HepG2 (cell line): ENCODE results near the gene NTN3. TPM values are rescaled to one million over a fixed set of nuclear protein-coding genes. Genes with fewer than 3 reads are reported as not detected.

Source experiments
- ATAC-seq: fragments of 200-7000 bp; cut with Tn5 transposase; 3 replicates; pipeline ENCODE4 v1.9.1; 2020; ENCODE audit warnings: mild to moderate bottlenecking, moderate library complexity
- BruUV-seq: library from RNA; stranded (reverse); fragments of 400-500 nt; replicated peaks from 2 replicates; lab custom pipeline; 2021; lab: Mats Ljungman, UMichigan
- CTCF ChIA-PET: fragments of 300-600 bp; formaldehyde crosslinking; extraction: SDS; loops from one replicate; lab custom pipeline; 2021; ENCODE audit warnings: low total read pairs, inconsistent platforms, low intra/inter-chr PET ratio; lab: Yijun Ruan, JAX
- POLR2A ChIA-PET: fragments of 350-600 bp; sonication (Branson Sonifier 250); formaldehyde crosslinking; loops from one replicate; lab custom pipeline; 2020; ENCODE audit warnings: antibody characterized with exemption, inconsistent platforms; lab: Yijun Ruan, JAX
- DNase-seq: peaks from one replicate; pipeline ENCODE4 v3.0.0-alpha.2; 2015; ENCODE audit warnings: low spot score
- FAIRE-seq: peaks from 3 replicates; lab custom pipeline; 2011; peaks lifted over from hg19 to GRCh38; lab: Jason Lieb, UNC
- H2AFZ ChIP-seq: one replicate; pipeline ENCODE4 v1.6.1; 2011; ENCODE audit warnings: low read length, inconsistent platforms
- H3K27ac ChIP-seq: fragments of 300-600 bp; 3 replicates; pipeline ENCODE4 v1.8.0; 2011; ENCODE audit warnings: mixed run types, mild to moderate bottlenecking, mixed read lengths, low read length, inconsistent platforms; ENCODE audit not compliant: insufficient read depth; ENCODE audit errors: extremely low read length
- H3K27me3 ChIP-seq, 2 experiments: fragments of 200-600 bp in 1 of 2; 2 replicates in 1 of 2; 3 replicates in 1 of 2; pipeline versions ENCODE4 v1.6.0 to v1.8.0; 2011; ENCODE audit warnings: low read length in 2 of 2, mild to moderate bottlenecking in 2 of 2, moderate library complexity in 2 of 2, inconsistent platforms in 1 of 2; ENCODE audit not compliant: insufficient read depth in 2 of 2, control insufficient read depth in 1 of 2
- H3K36me3 ChIP-seq, 2 experiments: fragments of 200-600 bp in 1 of 2; replicated peaks in 1 of 2; 2 replicates in 1 of 2; 3 replicates in 1 of 2; pipeline versions ENCODE4 v1.5.1 to v1.8.0; 2011; ENCODE audit warnings: low read length in 2 of 2, inconsistent platforms in 1 of 2; ENCODE audit not compliant: insufficient read depth in 2 of 2, control insufficient read depth in 1 of 2
- H3K4me1 ChIP-seq: 2 replicates; pipeline ENCODE4 v1.5.1; 2012; ENCODE audit warnings: low read length, inconsistent platforms; ENCODE audit not compliant: insufficient read depth
- H3K4me2 ChIP-seq: 2 replicates; pipeline ENCODE4 v1.6.0; 2011; ENCODE audit warnings: low read depth, low read length, inconsistent platforms
- H3K4me3 ChIP-seq, 3 experiments: fragments of 200-600 bp in 1 of 3; sonication (generic), shearing (Covaris generic) in 1 of 3; replicated peaks in 1 of 3; 2 replicates each; pipeline ENCODE4 v1.5.1; 2011 to 2016; ENCODE audit warnings: low read length in 3 of 3, inconsistent platforms in 2 of 3, low read depth in 2 of 3, mild to moderate bottlenecking in 2 of 3, control low read depth in 1 of 3, mixed read lengths in 1 of 3; ENCODE audit not compliant: insufficient read depth in 1 of 3
- H3K79me2 ChIP-seq: one replicate; pipeline ENCODE4 v1.6.1; 2011; ENCODE audit warnings: low read length, inconsistent platforms; ENCODE audit not compliant: insufficient read depth
- H3K9ac ChIP-seq: 2 replicates; pipeline ENCODE4 v1.6.0; 2011; ENCODE audit warnings: mild to moderate bottlenecking, low read depth, low read length, inconsistent platforms; ENCODE audit not compliant: insufficient read depth
- H3K9me3 ChIP-seq: 2 replicates; pipeline ENCODE4 v1.5.1; 2012; ENCODE audit warnings: mild to moderate bottlenecking, low read length
- H4K20me1 ChIP-seq: 2 replicates; pipeline ENCODE4 v1.6.0; 2011; ENCODE audit warnings: inconsistent platforms, mild to moderate bottlenecking, low read length, moderate library complexity; ENCODE audit not compliant: insufficient read depth
- FOSL2 ChIP-seq: sonication (generic); formaldehyde crosslinking; IDR thresholded peaks from 2 replicates; pipeline ENCODE4 v1.4.0; 2020; ENCODE audit warnings: missing genetic modification reagents
- GATAD1 ChIP-seq: IDR thresholded peaks from 2 replicates; pipeline ENCODE4 v1.6.1; 2016; ENCODE audit warnings: missing genetic modification reagents, missing compliant biosample characterization
- HOXA7 ChIP-seq: sonication (generic); formaldehyde crosslinking; IDR thresholded peaks from 2 replicates; pipeline ENCODE4 v1.8.1; 2022; ENCODE audit warnings: mild to moderate bottlenecking, missing genetic modification reagents, moderate library complexity
- NONO ChIP-seq, 2 experiments: fragments of 450-650 bp in 1 of 2; sonication (generic) in 1 of 2; formaldehyde crosslinking in 1 of 2; IDR thresholded peaks in 1 of 2; conservative IDR thresholded peaks in 1 of 2; 2 replicates each; pipeline versions ENCODE4 v1.6.1 to v1.8.0; 2017 to 2022; ENCODE audit warnings: mild to moderate bottlenecking in 1 of 2, missing genetic modification reagents in 1 of 2, moderate library complexity in 1 of 2
- RBFOX2 ChIP-seq: fragments of 200-400 bp; formaldehyde crosslinking; IDR thresholded peaks from 2 replicates; pipeline ENCODE4 v1.6.1; 2017; ENCODE audit warnings: low read depth, mild to moderate bottlenecking, low read length
- TRAFD1 ChIP-seq: sonication (generic); formaldehyde crosslinking; IDR thresholded peaks from 2 replicates; pipeline ENCODE4 v1.5.1; 2020; ENCODE audit warnings: missing genetic modification reagents, mild to moderate bottlenecking, borderline replicate concordance
- ZFP37 ChIP-seq: sonication (generic); formaldehyde crosslinking; IDR thresholded peaks from 2 replicates; pipeline ENCODE4 v1.4.0; 2020; ENCODE audit warnings: missing genetic modification reagents, borderline replicate concordance
- ZMYM4 ChIP-seq: sonication (generic); formaldehyde crosslinking; IDR thresholded peaks from 2 replicates; pipeline ENCODE4 v1.8.1; 2023; ENCODE audit warnings: mild to moderate bottlenecking, missing genetic modification reagents
- ZNF17 ChIP-seq: sonication (generic); formaldehyde crosslinking; IDR thresholded peaks from 2 replicates; pipeline ENCODE4 v1.5.0; 2020; ENCODE audit warnings: mild to moderate bottlenecking, missing genetic modification reagents
- ZNF274 ChIP-seq: sonication (generic); formaldehyde crosslinking; IDR thresholded peaks from 2 replicates; pipeline ENCODE4 v1.5.1; 2020; ENCODE audit warnings: mild to moderate bottlenecking, missing genetic modification reagents
- ZNF451 ChIP-seq: sonication (generic); formaldehyde crosslinking; IDR thresholded peaks from 2 replicates; pipeline ENCODE4 v1.5.0; 2020; ENCODE audit warnings: mild to moderate bottlenecking, missing genetic modification reagents
- ZNF552 ChIP-seq: sonication (generic); formaldehyde crosslinking; IDR thresholded peaks from 2 replicates; pipeline ENCODE4 v1.9.0; 2022; ENCODE audit warnings: missing genetic modification reagents, mild to moderate bottlenecking, borderline replicate concordance
- ZNF772 ChIP-seq: sonication (generic); formaldehyde crosslinking; IDR thresholded peaks from 2 replicates; pipeline ENCODE4 v1.5.0; 2020; ENCODE audit warnings: mild to moderate bottlenecking, missing genetic modification reagents
- WGBS: methylation state at CpG from one replicate; pipeline ENCODE4 v1.1.6; 2017; ENCODE audit warnings: low lambda C conversion rate; 5-methylcytosine and 5-hydroxymethylcytosine counted together
- in situ Hi-C: cut with HindIII; loops from 2 replicates; pipeline ENCODE4 v1.10.0; 2017; ENCODE audit warnings: low pct_unique_long_range_greater_than_20kb; ENCODE audit not compliant: extremely low pct_ligation_motif_present
- intact Hi-C: fragments of 100-400 bp; cut with micrococcal nuclease; formaldehyde crosslinking; loops from one replicate; pipeline ENCODE4 v1.10.0; 2022; ENCODE audit not compliant: unreplicated experiment
- polyA plus RNA-seq, 8 experiments: library from polyadenylated mRNA; depleted of rRNA in 3 of 8; stranded (reverse) in 7 of 8; unstranded in 1 of 8; fragments of >200 nt; fragmentation: Illumina TruSeq in 4 of 8; extraction: Trizol in 4 of 8; gene quantifications; 2 replicates each; pipeline versions ENCODE4 v1.2.1 to v1.2.3, GENCODE V29; 2011 to 2016; ENCODE audit warnings: low read depth in 4 of 8, missing spikeins in 1 of 8, mixed read lengths in 1 of 8; ENCODE audit not compliant: insufficient read depth in 1 of 8
- total RNA-seq, 5 experiments: library from RNA; depleted of rRNA; stranded (reverse); fragments of >200 nt; fragmentation: Illumina TruSeq; extraction: Trizol; gene quantifications; 2 replicates each; pipeline ENCODE4 v1.2.3, GENCODE V29; 2016; ENCODE audit warnings: low read depth in 1 of 5

Gene NTN3
- total and polyA plus RNA-seq, 2 of the 13 experiments (the other 11 are each of a cell fraction or from before 2014, with no cell fraction given): 0.09 to 0.20 TPM

DNA sequence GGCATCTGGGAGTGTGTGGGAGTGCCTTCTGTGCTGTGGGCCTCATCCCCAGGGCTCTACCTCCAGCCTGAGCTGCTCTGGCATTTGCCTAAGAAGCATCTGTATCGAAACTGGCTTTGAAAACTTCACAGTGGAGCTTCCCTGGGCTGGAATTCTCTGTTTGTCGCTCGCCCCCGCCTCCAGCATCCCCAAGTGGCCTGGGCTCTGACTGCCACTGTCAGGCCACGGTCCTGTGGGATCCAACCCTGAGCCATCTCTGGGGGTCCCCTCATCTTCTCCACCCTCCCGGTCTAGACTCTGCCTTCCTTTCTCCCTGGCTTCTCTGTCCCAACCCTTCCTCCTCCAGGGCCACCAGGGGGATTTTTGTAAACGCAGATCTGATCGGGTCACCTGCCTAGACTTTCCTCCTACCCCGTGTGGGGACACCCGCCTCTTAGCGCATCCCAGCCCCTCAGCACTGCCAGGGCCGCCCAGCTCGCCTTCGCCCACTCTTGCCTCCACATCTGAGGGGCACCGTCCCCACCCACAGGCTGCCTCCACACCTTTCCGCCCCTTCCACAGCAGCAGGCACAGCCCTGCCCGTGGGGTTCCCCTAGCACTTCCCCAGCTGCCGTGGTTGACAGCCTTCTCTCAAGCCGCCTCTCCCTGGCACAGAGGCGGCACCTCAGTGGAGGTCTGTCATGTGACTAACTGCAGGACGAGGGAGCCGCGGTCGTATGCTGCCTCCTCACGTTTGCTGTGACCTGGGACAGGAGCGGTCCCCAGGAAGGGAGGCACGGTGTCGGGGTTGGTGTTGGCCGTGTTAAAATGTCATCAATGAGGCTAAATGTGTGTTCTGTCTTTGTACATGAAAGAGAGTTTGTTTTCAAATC is 15.8 kb downstream of the NTN3 start (continued):
- no peak for TF ChIP-seq TRAFD1 (CRISPR knock-in tag)

DNA sequence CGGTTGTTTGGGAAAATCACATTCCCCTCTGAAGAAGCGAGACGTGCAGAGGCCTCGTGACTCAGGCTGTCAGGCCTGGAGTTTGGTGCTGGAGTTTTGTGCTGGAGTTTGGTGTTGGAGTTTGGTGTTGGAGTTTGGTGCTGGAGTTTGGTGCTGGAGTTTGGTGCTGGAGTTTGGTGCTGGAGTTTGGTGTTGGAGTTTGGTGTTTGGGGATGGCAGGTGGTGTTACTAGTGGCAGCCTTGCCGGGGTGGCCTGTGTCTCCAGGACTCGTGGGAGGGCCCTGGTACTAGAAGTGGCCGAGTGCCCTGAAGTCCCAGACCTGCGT is 16.4 kb downstream of the NTN3 start:
- no peak for TF ChIP-seq ZMYM4 (CRISPR knock-in tag)
- TF ChIP-seq GATAD1 (CRISPR knock-in tag): no peak
- TF ChIP-seq ZNF772 (CRISPR knock-in tag): no peak
- no peak for TF ChIP-seq ZNF274 (CRISPR knock-in tag)
- TF ChIP-seq RBFOX2: no peak
- TF ChIP-seq ZFP37: no peak
- no peak for TF ChIP-seq NONO (IDR thresholded peaks at IDR 0.05)
- no peak for TF ChIP-seq NONO (CRISPR knock-in tag; conservative IDR thresholded peaks at IDR 0.05)
- no peak for TF ChIP-seq FOSL2 (CRISPR knock-in tag)
- no peak for TF ChIP-seq ZNF451
- no peak for TF ChIP-seq ZNF17 (CRISPR knock-in tag)
- no peak for TF ChIP-seq ZNF552 (CRISPR knock-in tag)
- no peak for TF ChIP-seq HOXA7 (CRISPR knock-in tag)
- TF ChIP-seq, all 625 proteins: peak for 0

More for the DNA sequence above, 16.4 kb downstream of the NTN3 start:
- ChIA-PET POLR2A (no interaction called here), CTCF (no interaction called here)
- H3K9ac ChIP-seq: no peak overlapping the region
- no peak for DNase-seq
- intact Hi-C loops: no loop called here
- no peak overlapping the region for H3K4me2 ChIP-seq
- H3K4me3 ChIP-seq: no peak overlapping the region
- BruUV-seq: no TSS peak
- H3K27me3 ChIP-seq: no peaks in the 10 kb centered on the region
- H3K9me3 ChIP-seq: no peaks in the 10 kb centered on the region
- H3K79me2 ChIP-seq: peaks cover 32% of the 10 kb centered on the region
- in situ Hi-C loops: no loop called here
- peaks cover 60% of the 10 kb centered on the region for H3K4me1 ChIP-seq
- peaks cover 0 to 2% of the 10 kb centered on the region in 2 experiments; a peak in 1 of 5 replicates for H3K36me3 ChIP-seq
- no peak for FAIRE-seq
- ATAC-seq: no peak
- H4K20me1 ChIP-seq: peaks cover 31% of the 10 kb centered on the region
- H2AFZ ChIP-seq: no peak overlapping the region
- 93% methylated on average over 8 of the region's 8 CpGs for WGBS
- no peak overlapping the region for H3K27ac ChIP-seq
